NT2/D1 (cell line): ENCODE measurements around the gene PHACTR1.
A peak's percentile ranks its signal among the peaks of the same experiment; 100 is the strongest.

Experiments used
- DNase-seq: peaks from one replicate; pipeline ENCODE4 v3.0.0-alpha.2; 2011; ENCODE audit warnings: low read depth, low spot score
- H3K27me3 ChIP-seq: 2 replicates; pipeline ENCODE4 v1.6.0; 2011; ENCODE audit warnings: mild to moderate bottlenecking; ENCODE audit not compliant: insufficient read length, insufficient read depth
- H3K36me3 ChIP-seq: 2 replicates; pipeline ENCODE4 v1.6.1; 2011; ENCODE audit warnings: mild to moderate bottlenecking, low read length, mixed read lengths; ENCODE audit not compliant: insufficient read depth, insufficient read length
- H3K4me1 ChIP-seq: 2 replicates; pipeline ENCODE4 v1.5.1; 2011; ENCODE audit not compliant: insufficient read depth, insufficient read length
- H3K4me3 ChIP-seq: 2 replicates; pipeline ENCODE4 v1.5.1; 2011; ENCODE audit warnings: low read depth; ENCODE audit not compliant: insufficient read length
- H3K9ac ChIP-seq: 2 replicates; pipeline ENCODE4 v1.6.0; 2011; ENCODE audit warnings: low read depth; ENCODE audit not compliant: insufficient read length
- H3K9me3 ChIP-seq: 2 replicates; pipeline ENCODE4 v1.5.1; 2011; ENCODE audit warnings: mild to moderate bottlenecking, low read length; ENCODE audit not compliant: insufficient read depth
- SUZ12 ChIP-seq: IDR thresholded peaks from 2 replicates; pipeline ENCODE4 v1.6.1; 2011; ENCODE audit not compliant: insufficient read length, insufficient read depth; ENCODE audit errors: extremely low read depth
- YY1 ChIP-seq: IDR thresholded peaks from 2 replicates; pipeline ENCODE4 v1.6.1; 2011; ENCODE audit not compliant: insufficient read length, insufficient read depth
- ZNF274 ChIP-seq: IDR thresholded peaks from 2 replicates; pipeline ENCODE4 v1.6.1; 2011; ENCODE audit warnings: mild to moderate bottlenecking, low read depth, low read length

Gene PHACTR1

DNA sequence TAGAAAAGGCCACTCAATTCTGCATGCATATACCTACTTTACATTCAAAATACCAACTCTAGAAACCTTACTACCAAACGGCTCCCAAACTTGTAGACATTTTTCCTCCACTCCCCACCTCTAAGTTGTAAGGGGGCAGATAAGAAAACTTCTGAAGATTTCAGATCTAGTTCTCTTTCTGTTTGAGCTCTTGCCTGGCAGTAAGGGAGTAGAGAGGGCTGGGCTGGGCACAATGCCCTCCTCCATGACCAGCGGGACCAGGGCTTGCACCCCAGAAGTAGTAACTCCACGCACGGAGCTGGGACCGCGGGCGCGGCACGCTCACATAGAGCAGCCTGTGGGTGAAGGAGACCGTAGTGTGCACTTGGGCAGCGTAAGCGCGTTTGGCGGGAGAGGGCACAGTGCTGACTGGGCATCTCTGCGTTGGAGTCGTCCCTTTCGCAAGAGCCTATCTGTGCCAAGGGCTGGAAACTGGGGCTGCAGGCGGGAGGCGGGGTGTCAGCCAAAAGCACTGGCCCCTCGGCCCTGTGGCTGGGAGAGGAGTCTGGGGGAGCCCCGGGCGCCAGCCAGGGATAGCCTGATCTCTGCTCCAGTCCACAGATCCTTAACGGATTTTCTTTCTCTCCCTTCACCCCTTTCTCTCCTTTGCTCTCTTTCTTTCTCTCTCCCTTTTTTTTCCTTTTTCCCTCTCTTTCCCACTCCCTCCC, 32.4 kb downstream of the PHACTR1 start:
- TF ChIP-seq SUZ12 (no peak), ZNF274 (no peak), YY1 (no peak)
- Histone ChIP-seq H3K36me3 (no peaks in the 10 kb centered on the region), H3K4me1 (peaks cover 3% of the 10 kb centered on the region), H3K9ac (peak overlapping the region; percentile 76), H3K9me3 (peaks cover 7% of the 10 kb centered on the region), H3K4me3 (peak overlapping the region; percentile 67), H3K27me3 (peaks cover 30% of the 10 kb centered on the region)
- peak; percentile 50 for DNase-seq

DNA sequence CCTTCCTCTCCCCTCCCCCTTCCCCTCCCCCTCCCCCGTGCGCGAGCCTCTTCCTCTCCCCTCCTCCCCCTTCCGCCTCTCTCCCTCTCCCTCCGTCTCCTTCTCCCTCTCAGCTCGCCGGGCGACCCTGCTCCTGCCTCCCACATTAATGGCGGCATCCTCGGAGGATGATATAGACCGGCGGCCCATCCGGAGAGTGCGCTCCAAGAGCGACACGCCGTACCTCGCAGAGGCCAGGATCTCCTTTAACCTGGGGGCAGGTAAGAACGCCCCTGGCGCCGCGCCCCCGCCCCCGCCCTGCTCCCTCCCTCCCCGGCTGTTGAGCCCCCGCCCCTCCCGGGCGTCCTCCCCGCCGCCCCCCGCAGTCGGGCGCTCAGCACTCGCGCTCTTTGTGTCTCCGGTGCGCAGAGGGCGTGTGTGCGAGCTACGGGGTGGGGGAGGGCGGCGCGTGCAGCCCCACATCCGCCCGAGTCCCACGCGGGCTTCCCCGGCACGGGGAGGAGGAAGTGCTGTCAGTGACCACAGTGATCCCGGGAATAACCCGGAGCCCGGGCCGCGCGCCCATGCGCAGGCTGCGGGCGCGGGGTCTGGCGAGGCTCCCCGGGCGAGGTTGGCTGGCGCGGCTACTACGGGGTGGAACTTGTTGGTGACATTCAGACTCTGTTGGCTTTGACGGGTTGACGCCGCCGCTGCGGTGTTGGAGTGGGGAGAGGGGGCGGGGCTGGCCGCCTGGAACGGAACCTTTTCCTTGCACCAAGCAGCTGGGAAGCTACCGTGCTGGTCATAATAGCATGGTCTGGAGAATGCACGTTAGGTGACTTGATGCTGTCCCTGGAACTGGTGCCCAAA, 33.2 kb downstream of the PHACTR1 start:
- H3K4me1 ChIP-seq: peaks cover 3% of the 10 kb centered on the region
- H3K27me3 ChIP-seq: peaks cover 30% of the 10 kb centered on the region
- H3K9ac ChIP-seq: peak overlapping the region; percentile 67
- no peak for DNase-seq
- peak overlapping the region; percentile 67 for H3K4me3 ChIP-seq
- H3K36me3 ChIP-seq: no peaks in the 10 kb centered on the region
- 0 out of 2 replicates have a peak, but pooled peaks cover 1% of the 10 kb centered on the region for H3K9me3 ChIP-seq
- TF ChIP-seq ZNF274 (no peak), SUZ12 (no peak), YY1 (no peak)

DNA sequence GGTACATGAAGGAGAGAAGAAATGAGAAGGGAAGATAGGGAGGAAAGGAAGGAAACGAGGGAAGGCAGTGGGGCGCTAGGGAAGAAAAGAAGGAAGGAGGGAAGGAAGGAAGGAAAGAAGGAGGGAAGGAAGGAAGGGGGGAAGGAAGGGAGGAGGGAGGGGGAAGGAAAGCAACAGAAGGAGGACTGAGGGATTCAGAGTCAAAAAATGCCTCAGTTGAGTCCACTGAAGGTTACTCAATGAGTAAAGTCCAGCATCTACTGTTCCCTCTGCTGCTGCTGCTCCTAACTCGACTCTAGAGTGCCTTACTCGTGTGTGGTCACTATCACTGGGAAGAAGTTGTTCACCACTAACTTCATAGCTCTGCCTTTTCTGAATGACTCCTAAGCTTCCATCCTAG, 33.8 kb downstream of the PHACTR1 start:
- H3K9me3 ChIP-seq: no peaks in the 10 kb centered on the region
- H3K36me3 ChIP-seq: no peaks in the 10 kb centered on the region
- TF ChIP-seq YY1 (no peak), ZNF274 (no peak), SUZ12 (no peak)
- no peak overlapping the region for H3K9ac ChIP-seq
- no peak for DNase-seq
- H3K4me3 ChIP-seq: peak overlapping the region; percentile 67
- H3K4me1 ChIP-seq: peaks cover 3% of the 10 kb centered on the region
- peaks cover 30% of the 10 kb centered on the region for H3K27me3 ChIP-seq

DNA sequence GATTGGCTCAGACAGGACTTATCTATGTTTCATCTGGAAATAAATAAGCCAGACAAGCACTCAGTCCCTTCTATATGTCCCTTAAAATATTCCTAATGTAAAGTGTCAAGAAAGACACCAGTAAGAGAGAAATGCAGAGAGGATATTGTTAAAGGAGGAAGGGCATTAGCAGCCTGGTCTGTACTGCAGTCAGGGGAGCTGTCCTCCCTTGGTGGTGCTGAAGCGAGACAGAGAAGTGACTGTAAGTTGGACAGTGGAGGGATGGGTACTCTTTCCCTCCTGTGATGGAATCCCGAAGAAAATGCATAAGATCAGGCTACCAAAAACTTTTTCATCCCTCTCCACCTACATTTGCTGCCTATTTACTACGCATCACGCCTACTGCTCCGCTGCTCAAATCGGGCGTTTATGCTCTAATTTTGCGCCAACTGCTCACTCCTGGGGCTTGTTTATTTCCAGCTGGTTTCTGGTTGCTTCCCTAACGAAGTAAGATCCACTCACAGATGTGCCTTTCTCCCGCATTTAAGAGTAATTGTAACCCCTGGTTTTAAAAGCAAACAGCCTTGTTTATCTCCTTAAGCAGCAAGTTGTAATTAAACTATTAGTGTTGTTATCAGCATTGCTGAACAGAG, 35.2 kb downstream of the PHACTR1 start:
- no peaks in the 10 kb centered on the region for H3K36me3 ChIP-seq
- DNase-seq: no peak
- no peak overlapping the region for H3K9ac ChIP-seq
- no peaks in the 10 kb centered on the region for H3K9me3 ChIP-seq
- no peak for TF ChIP-seq SUZ12
- TF ChIP-seq YY1: no peak
- TF ChIP-seq ZNF274: no peak
- H3K27me3 ChIP-seq: peaks cover 30% of the 10 kb centered on the region
- peaks cover 3% of the 10 kb centered on the region for H3K4me1 ChIP-seq
- H3K4me3 ChIP-seq: no peak overlapping the region

DNA sequence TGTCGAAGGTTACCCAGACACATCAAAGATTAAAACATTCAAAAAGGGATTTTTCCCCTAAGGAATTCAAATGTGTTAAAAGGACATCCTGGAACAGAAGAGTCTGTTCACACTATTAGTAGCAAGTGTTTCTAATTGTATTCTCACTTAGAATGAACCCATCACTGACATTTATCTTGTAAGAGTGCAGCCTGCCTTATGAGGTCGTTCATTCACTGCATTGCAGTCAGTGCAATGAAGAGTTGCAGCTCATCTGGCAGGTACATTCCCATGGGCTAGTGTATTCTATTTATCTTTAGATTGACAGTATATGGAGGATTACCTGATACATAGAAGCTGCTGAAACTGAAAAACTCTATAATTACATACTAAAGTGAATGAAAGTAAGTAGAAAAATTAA, 36.5 kb downstream of the PHACTR1 start:
- no peak for TF ChIP-seq ZNF274
- no peak for TF ChIP-seq SUZ12
- TF ChIP-seq YY1: no peak
- Histone ChIP-seq H3K4me1 (peaks cover 3% of the 10 kb centered on the region), H3K9ac (no peak overlapping the region), H3K9me3 (no peaks in the 10 kb centered on the region), H3K4me3 (no peak overlapping the region), H3K27me3 (peaks cover 22% of the 10 kb centered on the region), H3K36me3 (no peaks in the 10 kb centered on the region)
- no peak for DNase-seq

DNA sequence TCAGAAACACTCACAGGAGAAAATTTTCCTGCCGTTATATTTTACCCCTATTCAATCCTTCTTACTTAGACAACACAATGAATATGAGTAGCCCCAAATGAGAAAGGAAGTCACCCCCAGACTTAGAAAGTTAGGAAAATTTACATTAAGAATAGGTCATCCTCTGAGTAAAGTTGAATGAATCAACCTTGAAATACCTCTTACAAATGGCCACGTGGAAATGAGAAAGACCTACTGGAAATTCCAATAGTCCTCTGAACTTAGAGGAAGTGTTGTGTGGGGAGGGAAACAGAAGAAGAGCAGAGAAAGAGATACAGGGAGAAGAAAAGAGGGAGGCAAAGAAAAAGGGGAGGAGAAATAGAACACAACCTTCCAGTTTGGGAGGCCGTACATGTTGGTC, 43.7 kb downstream of the PHACTR1 start:
- Histone ChIP-seq H3K9ac (no peak overlapping the region), H3K4me3 (no peak overlapping the region), H3K4me1 (no peaks in the 10 kb centered on the region), H3K9me3 (no peaks in the 10 kb centered on the region), H3K36me3 (no peaks in the 10 kb centered on the region), H3K27me3 (no peaks in the 10 kb centered on the region)
- TF ChIP-seq ZNF274 (no peak), YY1 (no peak), SUZ12 (no peak)
- no peak for DNase-seq

DNA sequence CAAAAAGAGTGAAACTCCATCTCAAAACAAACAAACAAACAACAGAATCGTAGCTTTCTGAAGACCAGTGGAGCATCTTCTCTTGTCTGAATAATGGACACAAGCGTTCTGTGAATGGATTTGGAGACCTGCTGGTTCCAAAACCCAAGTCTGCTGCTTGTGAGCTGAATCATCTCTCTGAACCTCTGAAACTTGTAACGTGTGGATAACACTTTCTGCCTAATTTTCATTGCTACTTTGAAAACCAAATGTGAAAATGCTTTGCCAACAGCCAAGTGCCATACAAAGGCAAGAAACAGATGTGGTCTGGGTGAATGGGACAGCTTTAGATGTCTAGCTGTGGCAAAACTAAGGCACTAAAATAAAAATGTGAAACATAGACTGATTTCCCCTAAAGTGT, 44.3 kb downstream of the PHACTR1 start:
- H3K9ac ChIP-seq: no peak overlapping the region
- no peaks in the 10 kb centered on the region for H3K36me3 ChIP-seq
- TF ChIP-seq ZNF274: no peak
- TF ChIP-seq SUZ12: no peak
- TF ChIP-seq YY1: no peak
- no peaks in the 10 kb centered on the region for H3K9me3 ChIP-seq
- DNase-seq: no peak
- no peaks in the 10 kb centered on the region for H3K4me1 ChIP-seq
- no peak overlapping the region for H3K4me3 ChIP-seq
- no peaks in the 10 kb centered on the region for H3K27me3 ChIP-seq
